Lung (tissue), 12 donors: Measurements from ENCODE around the gene SDK1. TPM values are rescaled to one million over a fixed set of nuclear protein-coding genes. Genes with fewer than 3 reads are reported as not detected.

Source experiments
- ATAC-seq: fragments of 200-7000 bp; cut with Tn5 transposase; one replicate; pipeline ENCODE4 v1.9.1; 2020; ENCODE audit warnings: moderate number of reproducible peaks; ENCODE audit not compliant: insufficient read depth, low FRiP score
- DNase-seq, 3 donors: peaks; one replicate each; pipeline ENCODE4 v3.0.0-alpha.2; 2013 to 2017
- H3K27ac ChIP-seq, 2 donors: one replicate each; pipeline ENCODE4 v1.5.1; 2013; ENCODE audit warnings: mild to moderate bottlenecking in 2 of 2, moderate library complexity in 2 of 2, control low read depth in 1 of 2, inconsistent platforms in 1 of 2, low read depth in 1 of 2, low read length in 1 of 2
- H3K27me3 ChIP-seq, 3 donors: one replicate each; pipeline ENCODE4 v1.5.1; 2013; ENCODE audit warnings: low read length in 2 of 3; ENCODE audit not compliant: control insufficient read depth in 3 of 3, insufficient read depth in 3 of 3
- H3K36me3 ChIP-seq, 4 donors: one replicate each; pipeline ENCODE4 v1.5.1; 2013; ENCODE audit warnings: low read length in 4 of 4, mild to moderate bottlenecking in 1 of 4, moderate library complexity in 1 of 4; ENCODE audit not compliant: control insufficient read depth in 4 of 4, insufficient read depth in 4 of 4
- H3K4me1 ChIP-seq, 5 donors: one replicate each; pipeline ENCODE4 v1.5.1; 2013; ENCODE audit warnings: low read length in 5 of 5, mild to moderate bottlenecking in 2 of 5, moderate library complexity in 1 of 5; ENCODE audit not compliant: control insufficient read depth in 5 of 5, insufficient read depth in 5 of 5
- H3K4me3 ChIP-seq: one replicate; pipeline ENCODE4 v1.5.1; 2013; ENCODE audit warnings: mild to moderate bottlenecking, control low read depth, moderate library complexity
- H3K9ac ChIP-seq, 2 donors: one replicate each; pipeline ENCODE4 v1.5.1; 2013; ENCODE audit warnings: low read length in 2 of 2, control low read depth in 1 of 2; ENCODE audit not compliant: insufficient read depth in 1 of 2
- H3K9me3 ChIP-seq, 4 donors: one replicate each; pipeline ENCODE4 v1.5.1; 2013; ENCODE audit warnings: low read length in 3 of 4, mild to moderate bottlenecking in 1 of 4, moderate library complexity in 1 of 4; ENCODE audit not compliant: control insufficient read depth in 4 of 4, insufficient read depth in 3 of 4
- CTCF ChIP-seq: IDR thresholded peaks from 2 replicates; pipeline ENCODE4 v1.5.1; 2012; ENCODE audit warnings: mild to moderate bottlenecking; ENCODE audit errors: control extremely low read depth, extremely low read depth
- WGBS, 2 donors: extraction: QIAGEN DNeasy Blood & Tissue Kit; methylation state at CpG; one replicate each; pipeline ENCODE4 v1.1.7; 2013; 5-methylcytosine and 5-hydroxymethylcytosine counted together
- polyA plus RNA-seq, 2 donors: library from polyadenylated mRNA; stranded (reverse); fragments of 200-250 nt; gene quantifications; one replicate each; pipeline ENCODE4 v1.2.1, GENCODE V29; 2013
- total RNA-seq, 2 donors: library from RNA; depleted of rRNA in 1 of 2; stranded (reverse); fragments of >200 nt in 1 of 2; gene quantifications; one replicate each; pipeline ENCODE4 v1.2.1, GENCODE V29; 2014 to 2021
- donor health status: control.
- donor health status: control.
- donor health status: Bipolar disorder and iron deficiency.
- donor health status: healthy.
- donor health status: DM: yes; HTN: yes; CAD: no.

SDK1 gene
- total and polyA plus RNA-seq, 4 donors = 3.7 to 30.1 (median 12.7) TPM

DNA sequence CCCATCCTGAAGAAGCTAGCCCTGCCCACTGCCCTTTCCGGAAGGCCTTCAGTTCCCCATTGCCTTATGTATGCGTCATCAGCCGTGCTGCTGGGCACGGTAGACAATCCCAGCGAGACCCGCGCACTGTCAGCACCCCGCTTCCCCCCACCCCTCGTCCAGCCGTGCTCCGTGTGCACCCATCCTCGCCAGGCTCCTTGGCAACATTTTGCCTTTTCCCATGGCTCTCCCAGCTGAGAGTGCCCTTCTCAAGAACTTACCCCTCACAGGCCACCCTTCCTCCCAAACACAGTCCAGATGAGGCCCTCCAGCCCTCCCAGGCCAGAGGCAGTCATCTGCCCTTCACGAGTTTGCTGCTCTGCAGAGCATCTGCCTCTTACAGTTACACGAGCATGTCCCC lies 747.3 kb downstream of the SDK1 start:
- H3K27ac ChIP-seq = no peak overlapping the region
- no peaks in the 10 kb centered on the region for H3K27me3 ChIP-seq
- 89 to 94% methylated on average over 14 of the region's 14 CpGs for WGBS, 2 donors
- no peak for ATAC-seq
- no peaks in the 10 kb centered on the region for H3K36me3 ChIP-seq
- H3K4me1 ChIP-seq = no peaks in the 10 kb centered on the region
- no peak overlapping the region for H3K4me3 ChIP-seq
- TF ChIP-seq CTCF = no peak
- DNase-seq = no peak
- no peak overlapping the region for H3K9ac ChIP-seq
- H3K9me3 ChIP-seq = no peaks in the 10 kb centered on the region

- WGBS, 2 donors = 95 to 97% methylated on average over 13 of the region's 13 CpGs
- no peaks in the 10 kb centered on the region for H3K36me3 ChIP-seq
- no peak for TF ChIP-seq CTCF
- ATAC-seq (no peak), DNase-seq (no peak)
- H3K4me1 ChIP-seq = no peaks in the 10 kb centered on the region
- no peak overlapping the region for H3K27ac ChIP-seq
- H3K4me3 ChIP-seq = no peak overlapping the region
- H3K9ac ChIP-seq = no peak overlapping the region
- no peaks in the 10 kb centered on the region for H3K9me3 ChIP-seq
- H3K27me3 ChIP-seq = no peaks in the 10 kb centered on the region
These were observed 748.1 kb downstream of the SDK1 start for GRCh38 chr7:4049202-4049601.

- no peaks in the 10 kb centered on the region for H3K4me1 ChIP-seq
- H3K27me3 ChIP-seq = no peaks in the 10 kb centered on the region
- H3K36me3 ChIP-seq = no peaks in the 10 kb centered on the region
- DNase-seq = no peak
- H3K27ac ChIP-seq = no peak overlapping the region
- no peak for TF ChIP-seq CTCF
- 81 to 86% methylated on average over 11 of the region's 11 CpGs for WGBS, 2 donors
- no peak overlapping the region for H3K9ac ChIP-seq
- no peaks in the 10 kb centered on the region for H3K9me3 ChIP-seq
- no peak overlapping the region for H3K4me3 ChIP-seq
- no peak for ATAC-seq
These were observed 749.1 kb downstream of the SDK1 start for GRCh38 chr7:4050126-4050660.

DNA sequence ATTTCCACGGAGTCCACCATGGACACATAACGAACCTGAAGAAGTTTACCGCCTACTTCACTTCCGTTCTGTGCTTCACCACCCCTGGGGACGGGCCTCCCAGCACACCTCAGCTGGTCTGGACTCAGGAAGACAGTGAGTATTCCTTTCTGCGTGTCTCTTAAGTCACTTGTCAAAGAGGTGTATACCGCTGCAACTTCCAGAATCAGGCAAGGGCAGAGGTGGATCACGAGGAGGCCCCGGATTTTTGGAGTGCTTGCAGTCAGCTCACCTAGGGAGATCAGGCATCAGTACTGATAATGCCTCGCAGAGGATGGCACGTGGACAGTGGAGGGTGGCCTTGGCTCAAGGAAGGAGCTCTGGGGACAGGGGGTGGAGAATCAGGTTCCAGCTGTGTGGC lies 750.6 kb downstream of the SDK1 start:
- no peaks in the 10 kb centered on the region for H3K36me3 ChIP-seq
- H3K4me3 ChIP-seq = no peak overlapping the region
- no peak for DNase-seq
- H3K9ac ChIP-seq = no peak overlapping the region
- H3K27me3 ChIP-seq = no peaks in the 10 kb centered on the region
- ATAC-seq = no peak
- no peaks in the 10 kb centered on the region for H3K4me1 ChIP-seq
- 91 to 92% methylated on average over 11 of the region's 11 CpGs for WGBS, 2 donors
- TF ChIP-seq CTCF = no peak
- no peak overlapping the region for H3K27ac ChIP-seq
- H3K9me3 ChIP-seq = no peaks in the 10 kb centered on the region
